NCI-H524 (cell line): ENCODE measurements around the gene GARIN5B.

Experiments
- DNase-seq, 2 experiments: peaks; one replicate each; lab custom pipeline; 2025; lab: John Stamatoyannopoulos, UW

The GARIN5B gene

GRCh38 chr19:55322204-55322885 is 40.7 kb downstream of the GARIN5B start:
- DNase-seq: no peak

- DNase-seq: no peak
Measured at GRCh38 chr19:55321466-55322137, 41.5 kb downstream of the GARIN5B start.

- DNase-seq: no peak
Measured at GRCh38 chr19:55320844-55321419, 42.1 kb downstream of the GARIN5B start.

GRCh38 chr19:55319785-55320184 is 43.3 kb downstream of the GARIN5B start:
- peak; percentile 12 to 26 for DNase-seq

GRCh38 chr19:55316646-55317045 is 46.4 kb downstream of the GARIN5B start:
- no peak for DNase-seq

GRCh38 chr19:55315956-55316525 is 47.0 kb downstream of the GARIN5B start:
- no peak for DNase-seq

- DNase-seq: no peak
Measured at GRCh38 chr19:55314396-55314795, 48.7 kb downstream of the GARIN5B start.

- DNase-seq: no peak
Measured at GRCh38 chr19:55312621-55313512, 50.2 kb downstream of the GARIN5B start.

- DNase-seq: no peak
Measured at GRCh38 chr19:55311797-55312196, 51.3 kb downstream of the GARIN5B start.

- DNase-seq: no peak
Measured at GRCh38 chr19:55311397-55311796, 51.7 kb downstream of the GARIN5B start.

- no peak for DNase-seq
Measured at GRCh38 chr19:55310498-55310897, 52.6 kb downstream of the GARIN5B start.

GRCh38 chr19:55309448-55309847 is 53.6 kb downstream of the GARIN5B start:
- no peak for DNase-seq

GRCh38 chr19:55308281-55308680 is 54.8 kb downstream of the GARIN5B start:
- no peak for DNase-seq

GRCh38 chr19:55306712-55307111 is 56.3 kb downstream of the GARIN5B start:
- no peak for DNase-seq

GRCh38 chr19:55305983-55306562 is 57.0 kb downstream of the GARIN5B start:
- DNase-seq: no peak

GRCh38 chr19:55305491-55305890 is 57.6 kb downstream of the GARIN5B start:
- DNase-seq: peak in 1 of 2 experiments; percentile 44

- no peak for DNase-seq
Measured at GRCh38 chr19:55304980-55305379, 58.1 kb downstream of the GARIN5B start.
